ENCODE data around the gene HOXD11. TPM values are rescaled to one million over a fixed set of nuclear protein-coding genes. Genes with fewer than 3 reads are reported as not detected.

Gene HOXD11
- total and polyA plus RNA-seq, 9 of the 15 experiments (the other 6 are each of a cell fraction or from before 2014, with no cell fraction given): not detected

GRCh38 chr2:176075481-176075880, 31.6 kb upstream of the HOXD11 start:
- ATAC-seq (no peak), DNase-seq (ENCODE audit: extremely low read depth in 1 of 4, low spot score in 3 of 4) (peak in 1 of 4 experiments; percentile 37), FAIRE-seq (no peak)
- WGBS (ENCODE audit: insufficient coverage, low coverage, missing lambda C conversion rate): 3% methylated on average over 15 of the region's 15 CpGs
- Histone ChIP-seq H3K4me3 (no peak overlapping the region), H3K4me2 (ENCODE audit: insufficient read depth, low read length) (peak overlapping the region; percentile 54), H3K4me1 (replicated peaks in 1 of 2; ENCODE audit: control insufficient read depth in 2 of 2, insufficient read depth in 2 of 2, low read length in 2 of 2) (peaks cover 3 to 24% of the 10 kb centered on the region in 2 experiments; a peak in 3 of 5 replicates), H3K36me3 (ENCODE audit: control insufficient read depth, insufficient read depth, low read length) (no peaks in the 10 kb centered on the region), H3K27ac (ENCODE audit: extremely low read depth, low read depth, low read length) (no peak overlapping the region), H3K79me2 (ENCODE audit: control insufficient read depth, insufficient read depth, low read length) (no peaks in the 10 kb centered on the region), H3K9ac (ENCODE audit: insufficient read depth in 1 of 2, low read depth in 2 of 2, low read length in 2 of 2) (no peak overlapping the region), H4K20me1 (replicated peaks; ENCODE audit: control insufficient read depth, insufficient read depth, low read length) (no peaks in the 10 kb centered on the region; the same call in 1 of the 2 replicates), H3K9me1 (ENCODE audit: control insufficient read depth, insufficient read depth, low read length) (no peaks in the 10 kb centered on the region), H2AFZ (ENCODE audit: low read depth, low read length) (peak overlapping the region; percentile 48; the same call in 1 of the 2 replicates), H3K9me3 (replicated peaks; ENCODE audit: control insufficient read depth, insufficient read depth, low read depth, low read length) (no peaks in the 10 kb centered on the region), H3K27me3 (ENCODE audit: control insufficient read depth in 2 of 2, insufficient read depth in 2 of 2, low read length in 2 of 2) (peaks cover 60 to 62% of the 10 kb centered on the region in 2 experiments)
- CTCF ChIA-PET (ENCODE audit: low intra/inter-chr PET ratio): no interaction called here
- intact Hi-C loops (cut with micrococcal nuclease) (loop anchor here (10.0 kb wide), 1 partner anchor 211 kb away; no protein-coding TSS in a partner anchor), in situ Hi-C loops (cut with MboI) (loop anchor here (10.0 to 25.0 kb wide), 2 partner anchors 391 to 1038 kb away; no protein-coding TSS in a partner anchor)
- POLR2A ChIA-PET: interaction anchor here (0.7 to 1.0 kb wide), 2 partner anchors 73 to 1394 kb away, joined by 3 read pairs; partner anchors contain the start of gene LNPK
- BruUV-seq (replicated peaks): no TSS peak
- TF ChIP-seq RNF2 (IDR thresholded peaks at IDR 0.05): peak; percentile 63; the same call in 1 of the 2 replicates
- no peak for TF ChIP-seq ZFP1 (CRISPR knock-in tag; IDR thresholded peaks at IDR 0.05)
- peak; percentile 89 for TF ChIP-seq ZNF407 (IDR thresholded peaks at IDR 0.05; ENCODE audit: low read depth)
- peak; percentile 51; the same call in 1 of the 2 replicates for TF ChIP-seq BMI1 (IDR thresholded peaks at IDR 0.05; ENCODE audit: low read length)
- no peak for TF ChIP-seq MEF2D (tag; conservative IDR thresholded peaks at IDR 0.05; ENCODE audit: low read depth)
- no peak for TF ChIP-seq PBX2 (CRISPR knock-in tag; IDR thresholded peaks at IDR 0.05; ENCODE audit: low read depth)
- TF ChIP-seq PBX2 (tag; conservative IDR thresholded peaks at IDR 0.05; ENCODE audit: low read depth): 0 out of 2 replicates have a peak, but pooled peaks have one; percentile 20
- peak; percentile 6 for TF ChIP-seq ZFP36 (IDR thresholded peaks at IDR 0.05; ENCODE audit: low read depth, low read length, partially characterized antibody)
- no peak for TF ChIP-seq RAD51 (IDR thresholded peaks at IDR 0.05; ENCODE audit: borderline replicate concordance, low read depth)
- TF ChIP-seq MTA3 (IDR thresholded peaks at IDR 0.05; ENCODE audit: borderline replicate concordance): 0 out of 2 replicates have a peak, but pooled peaks have one; percentile 45
- 0 out of 2 replicates have a peak, but pooled peaks have one; percentile 15 for TF ChIP-seq C11orf30 (IDR thresholded peaks at IDR 0.05; ENCODE audit: low read depth)
- 0 out of 2 replicates have a peak, but pooled peaks have one; percentile 14 for TF ChIP-seq ZNF316 (IDR thresholded peaks at IDR 0.05)
- TF ChIP-seq MEIS2 (IDR thresholded peaks at IDR 0.05; ENCODE audit: partially characterized antibody): peak; percentile 22

Measured in K562 (cell line).